AG09319 (cell line): ENCODE measurements around the gene MMGT1.

Experiments
- DNase-seq: peaks from one replicate; pipeline ENCODE4 v3.0.0-alpha.2; 2010; ENCODE audit warnings: low read depth; ENCODE audit errors: extremely low read depth
- TF ChIP-seq, protein P1 (sequence below): IDR thresholded peaks from 2 replicates; pipeline ENCODE4 v1.5.1; 2011; ENCODE audit warnings: low read depth, mild to moderate bottlenecking, inconsistent platforms, low read length, moderate library complexity

The MMGT1 gene

DNA sequence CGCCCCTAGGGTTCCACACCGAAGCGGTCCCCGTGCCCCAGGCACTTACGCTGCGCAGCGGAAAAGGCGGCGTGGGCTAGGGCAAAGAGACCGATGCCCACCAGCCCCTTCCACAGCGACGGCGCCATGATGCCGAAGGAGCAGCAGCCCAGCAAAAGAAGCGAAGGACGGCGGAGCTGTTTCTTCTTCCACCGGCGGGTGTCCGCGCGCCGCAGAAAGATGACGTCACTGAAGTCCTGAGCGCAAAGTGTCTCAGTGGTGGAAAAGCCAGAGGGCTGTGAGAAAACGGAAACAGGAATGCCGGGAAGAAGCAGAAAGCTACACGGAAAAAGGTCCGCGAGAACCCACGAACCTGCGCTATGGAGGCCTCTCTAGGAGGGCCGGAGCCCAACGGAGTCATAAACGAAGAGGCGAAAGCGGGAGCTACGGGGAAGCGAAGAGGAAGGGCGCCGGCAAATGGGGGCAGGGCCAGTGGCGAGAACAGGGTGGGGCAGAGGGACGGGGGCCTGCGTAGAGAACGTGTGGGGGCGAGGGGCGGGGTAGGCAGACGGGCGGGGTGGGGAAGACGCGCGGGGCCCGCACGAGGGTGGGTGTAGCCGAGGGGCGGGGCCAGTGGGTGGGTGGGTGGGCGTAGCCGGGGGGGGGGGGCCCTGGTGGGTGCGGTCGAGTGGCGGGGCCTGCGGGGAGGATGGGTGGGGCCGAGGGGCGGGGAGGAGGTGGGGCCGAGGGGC, at the start of gene MMGT1:
Gene MMGT1 (minus strand): TSS at position 441 of the 731 bp plus-strand sequence. CDS start 313 bp downstream, at position 128.
- DNase-seq = peak; percentile 58
- TF ChIP-seq, protein P1, sequence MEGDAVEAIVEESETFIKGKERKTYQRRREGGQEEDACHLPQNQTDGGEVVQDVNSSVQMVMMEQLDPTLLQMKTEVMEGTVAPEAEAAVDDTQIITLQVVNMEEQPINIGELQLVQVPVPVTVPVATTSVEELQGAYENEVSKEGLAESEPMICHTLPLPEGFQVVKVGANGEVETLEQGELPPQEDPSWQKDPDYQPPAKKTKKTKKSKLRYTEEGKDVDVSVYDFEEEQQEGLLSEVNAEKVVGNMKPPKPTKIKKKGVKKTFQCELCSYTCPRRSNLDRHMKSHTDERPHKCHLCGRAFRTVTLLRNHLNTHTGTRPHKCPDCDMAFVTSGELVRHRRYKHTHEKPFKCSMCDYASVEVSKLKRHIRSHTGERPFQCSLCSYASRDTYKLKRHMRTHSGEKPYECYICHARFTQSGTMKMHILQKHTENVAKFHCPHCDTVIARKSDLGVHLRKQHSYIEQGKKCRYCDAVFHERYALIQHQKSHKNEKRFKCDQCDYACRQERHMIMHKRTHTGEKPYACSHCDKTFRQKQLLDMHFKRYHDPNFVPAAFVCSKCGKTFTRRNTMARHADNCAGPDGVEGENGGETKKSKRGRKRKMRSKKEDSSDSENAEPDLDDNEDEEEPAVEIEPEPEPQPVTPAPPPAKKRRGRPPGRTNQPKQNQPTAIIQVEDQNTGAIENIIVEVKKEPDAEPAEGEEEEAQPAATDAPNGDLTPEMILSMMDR = no peak

DNA sequence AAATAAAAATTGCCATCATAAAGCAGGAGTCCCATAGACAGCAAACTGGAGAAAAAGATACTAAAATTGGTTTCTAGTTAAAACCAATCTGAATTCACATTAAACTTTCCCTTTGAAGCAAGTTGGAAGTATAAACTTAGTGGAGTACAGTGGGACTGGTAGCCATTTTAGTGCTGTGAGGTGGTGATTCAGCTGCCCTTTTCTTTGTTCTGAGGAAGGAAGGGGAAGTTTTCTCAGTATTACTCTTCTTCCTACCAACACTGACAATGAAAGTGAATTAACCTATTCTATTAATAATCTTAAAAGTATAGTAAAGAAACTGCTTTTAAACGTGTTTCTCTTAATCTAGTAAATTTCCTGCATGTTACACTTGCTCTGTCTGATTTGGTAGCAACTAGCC, 48.1 kb upstream of the MMGT1 start:
- DNase-seq = no peak

DNA sequence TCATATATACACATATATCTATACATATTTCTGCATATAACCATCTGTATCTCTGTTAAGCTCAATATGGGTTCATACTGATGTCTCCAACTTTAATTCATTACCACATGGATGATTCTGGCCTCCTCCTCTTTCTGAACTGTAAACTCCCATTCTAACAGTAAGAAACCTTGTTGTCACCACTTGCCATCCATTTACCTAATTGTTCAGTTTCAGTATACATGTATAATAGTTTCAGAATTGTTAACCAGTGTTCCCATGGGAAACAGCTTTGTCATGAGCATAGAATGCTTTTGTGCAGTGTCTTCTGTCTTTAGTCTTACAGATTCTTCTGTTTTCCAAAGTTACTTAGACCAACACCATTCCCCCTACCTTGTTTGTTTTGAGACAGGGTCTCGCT, 47.4 kb upstream of the MMGT1 start:
- DNase-seq = no peak
- TF ChIP-seq, protein P1 = no peak

More for the DNA sequence above, 48.1 kb upstream of the MMGT1 start:
- TF ChIP-seq, protein P1 = no peak

DNA sequence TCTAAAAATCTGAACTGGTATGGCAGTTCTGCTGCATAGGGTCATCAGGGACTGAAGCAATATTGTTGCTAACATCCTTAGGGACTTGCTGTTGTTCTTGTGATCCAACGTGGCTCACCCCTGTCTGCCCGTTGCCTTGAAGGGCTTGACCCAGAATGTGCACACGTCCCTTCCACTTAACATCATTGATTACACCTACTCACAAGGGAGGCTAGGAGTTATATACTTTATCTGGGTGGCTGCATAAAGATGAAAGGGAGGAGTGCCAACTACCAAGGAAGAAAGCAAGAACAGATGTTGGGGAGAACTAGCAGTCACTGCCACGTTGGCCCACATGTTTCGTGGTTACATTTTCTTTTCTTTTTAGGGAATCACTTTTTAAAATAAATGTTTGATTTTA, 45.4 kb upstream of the MMGT1 start:
- TF ChIP-seq, protein P1 = no peak
- no peak for DNase-seq

DNA sequence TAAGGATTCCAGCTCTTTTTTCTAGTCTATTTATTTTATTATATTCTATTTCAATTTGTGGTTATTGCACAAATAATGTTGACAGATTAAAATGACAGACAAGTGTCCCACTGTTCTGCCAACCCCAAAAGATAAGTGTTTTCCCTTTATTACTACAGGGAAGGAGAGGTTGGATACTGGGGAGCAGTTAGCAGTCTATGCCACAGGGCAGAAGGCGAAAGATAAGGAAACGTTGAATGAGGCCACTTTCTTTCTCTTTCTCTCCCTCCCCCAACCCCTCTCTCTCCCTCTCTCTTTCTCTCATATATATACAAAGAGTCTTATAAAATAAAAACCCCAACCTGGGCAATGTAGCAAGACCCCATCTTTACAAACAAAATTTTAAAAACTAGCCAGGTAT, 43.1 kb upstream of the MMGT1 start:
- TF ChIP-seq, protein P1 = no peak
- no peak for DNase-seq

DNA sequence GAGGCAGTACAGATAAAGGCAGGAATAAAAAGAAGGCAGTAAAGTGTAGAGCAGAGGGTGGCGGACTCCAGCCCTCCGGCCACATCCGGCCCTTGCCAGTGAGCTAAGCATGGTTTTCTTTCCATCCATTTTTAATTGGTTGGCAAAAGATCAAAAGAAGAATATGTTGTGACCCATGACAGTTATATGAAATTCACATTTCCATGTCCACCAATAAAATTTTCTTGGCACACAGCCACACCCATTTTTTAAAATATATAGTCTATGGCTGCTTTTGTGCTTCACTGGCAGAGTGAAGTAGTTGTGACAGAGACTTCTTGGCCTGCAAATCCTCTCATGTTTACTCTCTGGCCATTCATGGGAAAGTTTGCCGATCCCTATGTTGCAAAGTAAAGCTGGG, 41.2 kb upstream of the MMGT1 start:
- no peak for DNase-seq
- TF ChIP-seq, protein P1 = no peak

DNA sequence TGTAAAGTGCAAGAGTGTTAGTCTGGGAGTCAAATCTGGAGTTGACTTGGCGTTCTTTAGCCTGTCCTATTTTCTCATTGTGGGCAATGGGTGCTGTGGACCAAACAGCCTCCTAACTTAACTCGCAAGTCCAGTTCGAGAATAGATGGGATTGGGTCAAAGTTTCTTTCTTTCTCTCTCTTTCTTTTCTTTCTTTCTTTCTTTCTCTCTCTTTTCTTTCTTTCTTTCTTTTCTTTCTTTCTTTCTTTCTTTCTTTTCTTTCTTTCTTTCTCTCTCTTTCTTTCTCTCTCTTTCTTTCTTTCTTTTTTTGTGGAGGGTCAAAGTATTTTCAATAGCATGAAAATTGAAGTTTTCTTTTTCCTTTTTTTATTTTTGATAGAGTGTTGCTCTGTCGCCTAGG, 14.5 kb upstream of the MMGT1 start:
- no peak for DNase-seq
- TF ChIP-seq, protein P1 = no peak
